Erythroblast (primary cell): ENCODE results near the gene CUX1.

Experiments
- GATA1 ChIP-seq: IDR thresholded peaks from 2 replicates; pipeline ENCODE4 v1.6.1; 2011; ENCODE audit warnings: low read depth, mild to moderate bottlenecking, control low read depth, low read length, moderate library complexity
- POLR2A ChIP-seq: IDR thresholded peaks from 2 replicates; pipeline ENCODE4 v1.6.1; 2011; ENCODE audit warnings: mild to moderate bottlenecking, low read length

GRCh38 chr7:101823096-101823495 is 5.7 kb downstream of the CUX1 start:
- TF ChIP-seq POLR2A: no peak
- no peak for TF ChIP-seq GATA1
